Measurements from ENCODE around the gene LRRC52. TPM values are rescaled to one million over a fixed set of nuclear protein-coding genes. Genes with fewer than 3 reads are reported as not detected.

The LRRC52 gene
- total RNA-seq, 1 experiment from 2014 or later, result not detected

DNA sequence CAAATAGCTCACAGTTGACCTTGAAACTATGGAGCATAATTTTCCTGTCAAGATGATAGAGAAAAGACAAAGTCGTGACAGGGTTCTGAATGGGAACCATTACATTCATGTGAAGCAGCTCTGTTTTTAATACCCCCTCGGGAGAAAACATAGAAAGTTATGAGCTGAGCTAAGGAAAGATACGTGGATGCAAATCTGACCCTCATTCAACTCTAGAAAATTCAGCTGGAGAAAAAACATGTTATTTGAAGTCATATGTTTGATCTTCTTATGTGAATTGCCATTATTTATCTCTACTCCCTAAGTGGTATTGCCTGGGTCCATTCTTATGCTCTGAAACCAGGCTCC lies 48.0 kb upstream of the LRRC52 start:
- ATAC-seq (no peak), DNase-seq (ENCODE audit: low read depth, low spot score) (no peak)
- POLR2A ChIA-PET, result no interaction called here
- intact Hi-C loops (cut with micrococcal nuclease; ENCODE audit: unreplicated experiment) (no loop called here), in situ Hi-C loops (cut with HindIII; ENCODE audit: low pct_unique_long_range_greater_than_20kb, low sequenced_read_pairs) (no loop called here)
- Histone ChIP-seq H3K36me3 (ENCODE audit: control insufficient read depth, insufficient read depth, low read length) (no peaks in the 10 kb centered on the region), H3K4me1 (ENCODE audit: control insufficient read depth, insufficient read depth, low read length) (no peaks in the 10 kb centered on the region), H3K9me3 (ENCODE audit: control insufficient read depth, insufficient read depth, low read depth, low read length) (no peaks in the 10 kb centered on the region), H3K27ac (ENCODE audit: low read length) (no peak overlapping the region), H3K27me3 (ENCODE audit: control insufficient read depth, insufficient read depth, low read length) (no peaks in the 10 kb centered on the region), H3K4me3 (ENCODE audit: low read depth in 2 of 2, low read length in 2 of 2) (no peak overlapping the region)
- CTCF ChIA-PET, result no interaction called here
- BruUV-seq (replicated peaks), result no TSS peak
- TF ChIP-seq POLR2AphosphoS5 (IDR thresholded peaks at IDR 0.05; ENCODE audit: low read depth, low read length), result no peak
- TF ChIP-seq TCF7L2 (IDR thresholded peaks at IDR 0.05; ENCODE audit: low read depth, low read length), result no peak
- TF ChIP-seq CTCF (IDR thresholded peaks at IDR 0.05), result no peak
- TF ChIP-seq SIN3A (IDR thresholded peaks at IDR 0.05; ENCODE audit: borderline replicate concordance, insufficient read depth, low read depth, low read length), result no peak
- TF ChIP-seq REST (IDR thresholded peaks at IDR 0.05; ENCODE audit: insufficient read depth in 1 of 2, low read depth in 2 of 2, low read length in 1 of 2), result no peak

DNA sequence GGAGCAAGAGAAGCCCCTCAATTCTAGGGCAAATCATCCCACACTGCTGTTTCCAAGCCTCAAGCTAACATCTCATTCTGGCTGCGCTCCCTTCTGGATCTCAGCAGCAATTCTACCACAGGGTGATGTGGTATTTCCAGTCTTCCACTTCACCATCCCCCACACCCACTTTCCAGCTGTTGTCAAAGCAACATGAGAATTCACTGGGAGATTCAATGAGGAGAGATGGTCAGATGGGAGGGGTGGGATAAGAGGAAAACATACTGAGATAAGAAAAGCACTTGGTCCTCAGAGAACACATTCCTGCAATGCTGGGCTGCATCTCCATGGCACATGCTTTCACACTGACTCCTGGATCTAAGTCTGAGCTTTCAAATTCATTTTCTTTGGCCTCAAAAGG lies 47.3 kb upstream of the LRRC52 start:
- Histone ChIP-seq H3K27ac (ENCODE audit: low read length) (no peak overlapping the region), H3K4me3 (ENCODE audit: low read depth in 2 of 2, low read length in 2 of 2) (no peak overlapping the region), H3K27me3 (ENCODE audit: control insufficient read depth, insufficient read depth, low read length) (0 out of 2 replicates have a peak, but pooled peaks cover 2% of the 10 kb centered on the region), H3K9me3 (ENCODE audit: control insufficient read depth, insufficient read depth, low read depth, low read length) (no peaks in the 10 kb centered on the region), H3K4me1 (ENCODE audit: control insufficient read depth, insufficient read depth, low read length) (no peaks in the 10 kb centered on the region), H3K36me3 (ENCODE audit: control insufficient read depth, insufficient read depth, low read length) (no peaks in the 10 kb centered on the region)
- DNase-seq (ENCODE audit: low read depth, low spot score), result no peak
- ChIA-PET CTCF (no interaction called here), POLR2A (no interaction called here)
- ATAC-seq, result no peak
- no peak for TF ChIP-seq POLR2AphosphoS5 (IDR thresholded peaks at IDR 0.05; ENCODE audit: low read depth, low read length)
- TF ChIP-seq TCF7L2 (IDR thresholded peaks at IDR 0.05; ENCODE audit: low read depth, low read length), result no peak
- TF ChIP-seq CTCF (IDR thresholded peaks at IDR 0.05), result no peak
- TF ChIP-seq SIN3A (IDR thresholded peaks at IDR 0.05; ENCODE audit: borderline replicate concordance, insufficient read depth, low read depth, low read length), result no peak
- TF ChIP-seq REST (IDR thresholded peaks at IDR 0.05; ENCODE audit: insufficient read depth in 1 of 2, low read depth in 2 of 2, low read length in 1 of 2), result no peak
- intact Hi-C loops (cut with micrococcal nuclease; ENCODE audit: unreplicated experiment), result no loop called here
- in situ Hi-C loops (cut with HindIII; ENCODE audit: low pct_unique_long_range_greater_than_20kb, low sequenced_read_pairs), result no loop called here
- BruUV-seq (replicated peaks), result no TSS peak
